Measurements from ENCODE around the gene RBAK.
"Not testable (repeated sequence)": the region's sequence is repeated elsewhere in the genome, so short reads cannot be mapped to it uniquely, and the experiment has no call there.

RBAK gene

DNA sequence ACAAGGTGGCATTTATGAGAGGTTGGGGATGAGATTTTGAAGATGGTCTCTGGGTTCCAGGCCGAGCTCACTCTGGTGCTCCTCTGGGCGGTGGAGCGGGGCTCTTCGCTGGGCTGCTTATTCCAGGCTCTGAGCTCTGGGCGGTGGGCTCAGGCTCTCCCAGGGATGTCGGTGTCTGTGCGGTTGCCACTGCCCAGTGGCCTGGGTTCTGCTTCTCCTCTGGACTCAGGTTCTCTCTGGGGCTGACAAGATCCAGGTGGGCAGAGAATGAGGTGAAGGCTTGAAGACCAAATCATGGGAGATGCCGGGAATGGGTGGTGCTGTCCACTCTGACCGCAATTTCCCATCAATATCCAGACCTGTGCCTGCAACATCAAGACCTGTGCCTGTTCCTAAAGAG lies 40.6 kb downstream of the RBAK start:
- H3K9me3 ChIP-seq (ENCODE audit: low read length) = no peaks in the 10 kb centered on the region
- H2AFZ ChIP-seq (ENCODE audit: low read length) = no peak overlapping the region
- H3K9me2 ChIP-seq (ENCODE audit: low read depth, low read length) = no peaks in the 10 kb centered on the region
- H3K79me2 ChIP-seq (ENCODE audit: insufficient read depth, low read length) = no peaks in the 10 kb centered on the region
- TF ChIP-seq, protein P1, sequence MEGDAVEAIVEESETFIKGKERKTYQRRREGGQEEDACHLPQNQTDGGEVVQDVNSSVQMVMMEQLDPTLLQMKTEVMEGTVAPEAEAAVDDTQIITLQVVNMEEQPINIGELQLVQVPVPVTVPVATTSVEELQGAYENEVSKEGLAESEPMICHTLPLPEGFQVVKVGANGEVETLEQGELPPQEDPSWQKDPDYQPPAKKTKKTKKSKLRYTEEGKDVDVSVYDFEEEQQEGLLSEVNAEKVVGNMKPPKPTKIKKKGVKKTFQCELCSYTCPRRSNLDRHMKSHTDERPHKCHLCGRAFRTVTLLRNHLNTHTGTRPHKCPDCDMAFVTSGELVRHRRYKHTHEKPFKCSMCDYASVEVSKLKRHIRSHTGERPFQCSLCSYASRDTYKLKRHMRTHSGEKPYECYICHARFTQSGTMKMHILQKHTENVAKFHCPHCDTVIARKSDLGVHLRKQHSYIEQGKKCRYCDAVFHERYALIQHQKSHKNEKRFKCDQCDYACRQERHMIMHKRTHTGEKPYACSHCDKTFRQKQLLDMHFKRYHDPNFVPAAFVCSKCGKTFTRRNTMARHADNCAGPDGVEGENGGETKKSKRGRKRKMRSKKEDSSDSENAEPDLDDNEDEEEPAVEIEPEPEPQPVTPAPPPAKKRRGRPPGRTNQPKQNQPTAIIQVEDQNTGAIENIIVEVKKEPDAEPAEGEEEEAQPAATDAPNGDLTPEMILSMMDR (IDR thresholded peaks at IDR 0.05; ENCODE audit: low read length) = no peak
- no peak for TF ChIP-seq EZH2 (IDR thresholded peaks at IDR 0.05; ENCODE audit: borderline replicate concordance, low read length)
- no peaks in the 10 kb centered on the region for H3K27me3 ChIP-seq (ENCODE audit: insufficient read depth, low read length)
- H3K4me3 ChIP-seq (ENCODE audit: low read depth, low read length, poor library complexity, severe bottlenecking) = no peak overlapping the region
- no peaks in the 10 kb centered on the region for H3K36me3 ChIP-seq (ENCODE audit: insufficient read depth, low read length)
- no peaks in the 10 kb centered on the region for H3F3A ChIP-seq (ENCODE audit: insufficient read depth, low read length)
- no peaks in the 10 kb centered on the region for H3K4me1 ChIP-seq (ENCODE audit: insufficient read depth, low read length, severe bottlenecking)
- no peaks in the 10 kb centered on the region for H4K20me1 ChIP-seq (ENCODE audit: insufficient read depth, low read length)
- H3K27ac ChIP-seq (ENCODE audit: low read depth, low read length, poor library complexity, severe bottlenecking) = no peak overlapping the region
- no peak overlapping the region for H3K4me2 ChIP-seq (ENCODE audit: low read length)
- no peak overlapping the region for H3K9ac ChIP-seq (ENCODE audit: low read length)

GRCh38 chr7:5088228-5088833 lies 42.7 kb downstream of the RBAK start:
- not testable (repeated sequence) for H3K4me2 ChIP-seq (ENCODE audit: low read length)

GRCh38 chr7:5088906-5089305 lies 43.2 kb downstream of the RBAK start:
- Histone ChIP-seq H3K9me3 (ENCODE audit: low read length) (peaks cover 6% of the 10 kb centered on the region), H3K27ac (ENCODE audit: low read depth, low read length, poor library complexity, severe bottlenecking) (no peak overlapping the region), H3K27me3 (ENCODE audit: insufficient read depth, low read length) (no peaks in the 10 kb centered on the region), H3K4me3 (ENCODE audit: low read depth, low read length, poor library complexity, severe bottlenecking) (no peak overlapping the region), H3F3A (ENCODE audit: insufficient read depth, low read length) (no peaks in the 10 kb centered on the region), H3K9ac (ENCODE audit: low read length) (no peak overlapping the region), H4K20me1 (ENCODE audit: insufficient read depth, low read length) (no peaks in the 10 kb centered on the region), H3K4me2 (ENCODE audit: low read length) (no peak overlapping the region), H3K79me2 (ENCODE audit: insufficient read depth, low read length) (no peaks in the 10 kb centered on the region), H3K4me1 (ENCODE audit: insufficient read depth, low read length, severe bottlenecking) (no peaks in the 10 kb centered on the region), H3K9me2 (ENCODE audit: low read depth, low read length) (no peaks in the 10 kb centered on the region), H3K36me3 (ENCODE audit: insufficient read depth, low read length) (no peaks in the 10 kb centered on the region; the same call in 1 of the 2 replicates), H2AFZ (ENCODE audit: low read length) (no peak overlapping the region)
- TF ChIP-seq, protein P1 (IDR thresholded peaks at IDR 0.05; ENCODE audit: low read length) = no peak
- no peak for TF ChIP-seq EZH2 (IDR thresholded peaks at IDR 0.05; ENCODE audit: borderline replicate concordance, low read length)

More at GRCh38 chr7:5088228-5088833, 42.7 kb downstream of the RBAK start:
- H3K9me3 ChIP-seq (ENCODE audit: low read length); H3K36me3 ChIP-seq (ENCODE audit: insufficient read depth, low read length); H2AFZ ChIP-seq (ENCODE audit: low read length); H3K27ac ChIP-seq (ENCODE audit: low read depth, low read length, poor library complexity, severe bottlenecking); H3K4me3 ChIP-seq (ENCODE audit: low read depth, low read length, poor library complexity, severe bottlenecking); H3F3A ChIP-seq (ENCODE audit: insufficient read depth, low read length); H3K27me3 ChIP-seq (ENCODE audit: insufficient read depth, low read length); H3K79me2 ChIP-seq (ENCODE audit: insufficient read depth, low read length); H4K20me1 ChIP-seq (ENCODE audit: insufficient read depth, low read length); H3K9me2 ChIP-seq (ENCODE audit: low read depth, low read length); H3K9ac ChIP-seq (ENCODE audit: low read length); H3K4me1 ChIP-seq (ENCODE audit: insufficient read depth, low read length, severe bottlenecking): not testable (repeated sequence)

- no peak for TF ChIP-seq EZH2 (IDR thresholded peaks at IDR 0.05; ENCODE audit: borderline replicate concordance, low read length)
- TF ChIP-seq, protein P1 (IDR thresholded peaks at IDR 0.05; ENCODE audit: low read length) = no peak
- Histone ChIP-seq H3F3A (ENCODE audit: insufficient read depth, low read length) (no peaks in the 10 kb centered on the region), H3K9ac (ENCODE audit: low read length) (no peak overlapping the region), H3K79me2 (ENCODE audit: insufficient read depth, low read length) (no peaks in the 10 kb centered on the region), H3K27ac (ENCODE audit: low read depth, low read length, poor library complexity, severe bottlenecking) (no peak overlapping the region), H3K9me2 (ENCODE audit: low read depth, low read length) (no peaks in the 10 kb centered on the region), H2AFZ (ENCODE audit: low read length) (no peak overlapping the region), H3K9me3 (ENCODE audit: low read length) (peaks cover 17% of the 10 kb centered on the region), H3K4me3 (ENCODE audit: low read depth, low read length, poor library complexity, severe bottlenecking) (no peak overlapping the region), H3K4me1 (ENCODE audit: insufficient read depth, low read length, severe bottlenecking) (no peaks in the 10 kb centered on the region), H3K27me3 (ENCODE audit: insufficient read depth, low read length) (no peaks in the 10 kb centered on the region), H3K36me3 (ENCODE audit: insufficient read depth, low read length) (no peaks in the 10 kb centered on the region; the same call in 1 of the 2 replicates), H4K20me1 (ENCODE audit: insufficient read depth, low read length) (no peaks in the 10 kb centered on the region), H3K4me2 (ENCODE audit: low read length) (no peak overlapping the region)
Observed at GRCh38 chr7:5093948-5094347, 48.3 kb downstream of the RBAK start.
